Activated CD8-positive, alpha-beta memory T cell treated with anti-CD3 and anti-CD28 coated beads for 36 hours (primary cell): ENCODE results near the gene MAD1L1. TPM values are rescaled to one million over a fixed set of nuclear protein-coding genes. Genes with fewer than 3 reads are reported as not detected.
"Not testable (repeated sequence)": the region's sequence is repeated elsewhere in the genome, so short reads cannot be mapped to it uniquely, and the experiment has no call there.

Experiments
- CTCF ChIA-PET: fragments of 350-600 bp; sonication (Branson Sonifier 250); formaldehyde crosslinking; loops from one replicate; lab custom pipeline; 2021; ENCODE audit warnings: antibody characterized with exemption; lab: Charles Lee
- POLR2A ChIA-PET: fragments of 350-600 bp; sonication (Branson Sonifier 250); formaldehyde crosslinking; loops from one replicate; lab custom pipeline; 2021; ENCODE audit warnings: antibody characterized with exemption; lab: Charles Lee
- total RNA-seq, 2 experiments: library from RNA; stranded (reverse); gene quantifications; one replicate each; pipeline ENCODE4 v1.2.3, GENCODE V29; 2021

Gene MAD1L1
- total RNA-seq, 2 experiments from 2014 or later, result 39.4 to 40.8 TPM

DNA sequence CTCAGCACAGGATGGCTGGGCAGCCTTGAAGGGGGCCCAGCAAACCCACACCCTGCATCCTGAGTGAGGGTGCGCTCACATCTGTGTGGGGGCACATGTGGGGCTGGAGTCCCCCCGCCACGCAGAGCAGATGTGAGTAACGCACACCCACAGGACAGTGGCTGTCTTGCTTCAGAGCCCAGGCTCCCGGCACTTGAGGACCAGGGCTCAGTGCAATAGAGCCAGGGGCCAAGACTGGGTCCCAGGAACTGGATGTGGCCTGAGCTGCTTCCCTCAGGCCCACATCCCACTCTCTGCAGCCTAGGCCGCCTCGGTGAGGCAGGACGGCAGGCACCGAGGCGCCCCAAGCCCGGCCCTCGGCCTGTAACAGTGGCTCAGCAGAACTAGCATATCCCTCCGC, 159.9 kb downstream of the MAD1L1 start:
- CTCF ChIA-PET, result no interaction called here
- POLR2A ChIA-PET, result no interaction called here

- ChIA-PET CTCF (no interaction called here), POLR2A (no interaction called here)
These were observed 160.7 kb downstream of the MAD1L1 start for GRCh38 chr7:2072042-2072441.

DNA sequence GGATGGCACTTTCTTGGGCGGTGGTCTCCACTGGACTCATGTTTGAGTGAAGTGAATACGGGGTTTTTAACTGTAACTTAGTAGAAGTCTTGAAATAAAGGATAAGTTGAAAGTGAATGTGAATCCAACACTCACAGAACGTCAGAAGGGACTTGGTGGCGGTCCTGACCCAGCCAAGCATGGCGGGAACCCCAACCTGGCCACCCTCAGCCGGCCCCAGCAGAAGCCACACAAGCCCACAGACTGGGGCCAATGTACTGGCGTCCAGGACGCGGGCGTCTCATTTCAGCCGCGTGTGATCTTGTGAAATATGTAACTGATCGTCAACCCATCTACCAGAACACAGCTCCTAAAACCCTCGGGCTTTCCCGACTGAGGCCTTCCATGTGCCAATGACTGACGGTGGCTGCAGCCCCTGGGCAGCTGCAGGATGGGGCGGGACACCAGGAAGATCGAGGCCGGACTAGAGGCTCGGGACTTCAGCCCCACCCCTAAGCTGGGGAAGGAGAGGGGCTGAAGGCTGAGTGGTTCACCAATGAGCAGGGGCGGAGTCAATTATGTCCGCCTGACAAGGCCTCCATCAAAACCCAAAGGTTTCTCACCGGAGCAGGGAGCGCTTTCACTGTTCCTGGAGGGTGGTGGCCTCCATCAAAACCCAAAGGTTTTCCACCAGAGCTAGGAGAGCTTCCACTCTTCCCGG, 161.5 kb downstream of the MAD1L1 start:
- POLR2A ChIA-PET, result no interaction called here
- CTCF ChIA-PET, result no interaction called here

DNA sequence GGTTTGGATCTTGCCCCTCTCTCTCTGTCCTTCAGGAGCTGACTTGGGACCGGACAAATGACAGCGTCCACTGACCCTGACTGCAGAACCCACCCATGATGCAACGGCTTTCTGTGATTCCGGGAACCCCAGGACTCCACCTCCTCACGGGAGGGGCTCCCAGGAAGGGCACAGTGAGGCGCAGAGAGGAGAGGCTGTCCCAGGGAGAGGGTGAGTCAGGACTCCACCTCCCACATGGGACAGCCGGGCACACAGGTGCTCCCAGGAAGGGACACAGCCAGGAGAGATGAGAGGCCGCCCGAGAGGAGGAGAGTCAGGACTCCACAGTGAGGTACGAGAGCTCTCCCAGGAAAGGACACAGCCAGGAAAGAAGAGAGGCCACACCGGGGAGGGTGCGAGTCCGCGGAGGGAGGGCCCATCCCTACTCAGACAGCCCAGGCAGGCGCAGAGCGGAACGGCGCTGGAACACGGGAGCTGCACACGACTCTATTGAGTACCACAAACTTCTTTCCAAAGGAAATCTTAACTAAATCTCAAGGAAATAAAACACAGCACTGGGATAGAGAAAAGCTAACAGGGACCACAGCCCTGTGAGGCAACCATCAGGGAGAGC, 162.5 kb downstream of the MAD1L1 start:
- CTCF ChIA-PET, result no interaction called here
- POLR2A ChIA-PET, result interaction anchor here (0.6 kb wide), 1 partner anchor 380 kb away, joined by 3 read pairs; no protein-coding TSS in a partner anchor

DNA sequence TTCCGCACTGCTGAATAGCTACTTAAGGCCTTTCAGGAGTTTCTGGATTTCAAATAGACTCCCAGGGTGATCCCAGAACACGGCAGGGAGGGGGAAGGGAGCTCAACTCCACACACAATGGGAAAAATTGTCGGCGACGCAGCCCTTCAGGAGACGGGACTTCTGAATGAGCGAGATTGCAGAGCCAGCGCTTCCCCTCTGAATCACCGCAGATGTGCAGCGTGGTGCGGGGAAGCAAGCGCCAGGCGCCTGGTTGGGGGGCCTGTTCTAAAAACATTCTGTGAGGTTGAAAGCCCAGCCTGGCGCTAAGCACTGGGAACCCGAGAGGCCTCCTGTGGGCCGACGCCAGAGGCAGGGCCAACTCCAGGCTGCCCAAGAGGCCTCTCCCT, 163.3 kb downstream of the MAD1L1 start:
- POLR2A ChIA-PET, result no interaction called here
- CTCF ChIA-PET, result interaction anchor here (0.6 kb wide), 1 partner anchor 150 kb away, joined by 4 read pairs; no protein-coding TSS in a partner anchor

GRCh38 chr7:2068693-2069471, 163.9 kb downstream of the MAD1L1 start:
- ChIA-PET CTCF (interaction anchor here (0.6 kb wide), 1 partner anchor 150 kb away, joined by 4 read pairs; no protein-coding TSS in a partner anchor), POLR2A (no interaction called here)

DNA sequence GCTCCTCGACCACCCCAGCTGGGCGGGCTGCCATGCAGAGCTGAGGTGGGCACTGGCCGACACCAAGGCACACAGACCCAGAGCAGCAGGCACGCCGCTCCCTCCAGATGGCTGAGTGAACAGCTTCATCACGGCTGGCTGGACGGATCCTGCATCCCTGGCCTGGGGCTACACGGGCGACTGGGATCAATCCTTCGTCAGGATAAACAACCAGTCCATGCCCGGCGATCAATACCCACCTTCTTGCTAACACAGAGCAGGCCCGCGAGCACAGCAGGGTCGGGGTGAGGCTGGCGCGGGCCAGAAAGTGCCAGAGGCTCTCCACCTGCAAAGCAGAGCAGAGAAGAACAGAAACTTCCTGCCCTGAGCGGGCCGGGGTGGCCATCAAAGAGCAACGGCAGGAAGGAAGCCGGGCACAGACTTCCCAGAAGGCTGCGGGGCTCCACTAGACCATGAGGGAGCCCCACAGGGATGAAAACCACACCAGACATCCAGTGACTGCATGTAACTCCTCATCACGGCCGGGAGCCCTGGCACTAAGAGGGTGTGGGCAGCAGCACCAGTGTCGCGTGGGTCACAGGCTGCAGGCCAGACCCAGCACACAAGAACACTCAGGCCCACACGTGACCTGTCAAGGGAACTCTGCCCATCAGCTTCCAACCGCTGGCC, 166.4 kb downstream of the MAD1L1 start:
- POLR2A ChIA-PET, result no interaction called here
- CTCF ChIA-PET, result interaction anchor here (0.7 kb wide), 1 partner anchor 10 kb away, joined by 3 read pairs; no protein-coding TSS in a partner anchor

- ChIA-PET CTCF (interaction anchor here (0.7 kb wide), 1 partner anchor 9 kb away, joined by 3 read pairs; no protein-coding TSS in a partner anchor), POLR2A (no interaction called here)
These were observed 167.2 kb downstream of the MAD1L1 start for GRCh38 chr7:2065528-2065927.

DNA sequence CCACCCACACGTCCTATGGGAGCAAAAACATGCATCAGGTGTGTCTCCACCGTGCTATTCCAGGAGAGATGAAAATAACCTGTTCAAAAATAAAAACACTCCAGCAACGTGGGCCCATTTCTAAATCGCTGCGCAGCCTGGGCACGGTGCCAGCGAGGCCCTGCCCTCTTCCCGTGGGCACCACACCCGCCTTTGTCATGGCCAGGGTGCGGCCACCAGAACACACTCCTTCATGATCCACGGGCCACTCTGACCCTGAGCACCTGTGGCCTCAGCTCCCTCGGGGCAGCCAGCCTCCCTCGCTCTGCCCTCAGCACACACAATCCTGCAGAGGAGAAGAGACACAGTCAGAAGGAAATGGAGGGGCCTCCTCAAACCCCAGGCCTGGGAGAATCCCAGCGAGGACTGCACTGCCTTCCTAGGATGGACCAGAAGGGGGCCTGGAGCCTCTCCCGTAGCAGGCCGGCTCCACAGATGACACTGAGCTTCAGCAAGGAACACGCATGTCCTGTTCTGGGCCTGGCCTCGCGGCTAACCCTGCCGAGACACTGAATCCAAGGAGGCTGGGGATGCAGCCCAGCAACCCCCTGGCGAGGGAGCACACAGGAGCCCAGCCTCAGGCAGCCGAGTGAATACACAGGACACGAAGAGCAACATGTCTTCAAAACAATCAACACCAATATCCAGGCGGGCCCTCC, 169.0 kb downstream of the MAD1L1 start:
- ChIA-PET CTCF (interaction anchor here (0.6 kb wide), 1 partner anchor 507 kb away, joined by 5 read pairs; no protein-coding TSS in a partner anchor), POLR2A (no interaction called here)

DNA sequence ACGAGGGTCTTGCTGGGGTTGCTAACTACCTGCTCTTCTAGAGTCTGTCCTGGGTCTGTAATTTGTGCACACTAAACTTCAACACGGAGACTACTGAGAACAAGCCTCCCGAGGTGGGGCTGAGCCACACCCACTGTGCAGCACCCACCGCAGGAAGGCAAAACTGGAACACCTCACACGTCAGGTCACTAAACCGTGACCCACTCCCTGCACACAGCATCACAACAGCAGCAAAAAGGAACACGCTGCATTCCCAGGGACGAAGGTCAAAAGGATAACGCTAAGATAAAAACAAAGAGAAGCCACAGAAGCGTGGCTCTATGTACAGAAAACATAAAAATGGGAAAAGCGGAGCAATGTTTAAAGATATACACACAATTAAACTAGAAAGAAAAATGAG, 170.1 kb downstream of the MAD1L1 start:
- CTCF ChIA-PET, result no interaction called here
- POLR2A ChIA-PET, result no interaction called here

DNA sequence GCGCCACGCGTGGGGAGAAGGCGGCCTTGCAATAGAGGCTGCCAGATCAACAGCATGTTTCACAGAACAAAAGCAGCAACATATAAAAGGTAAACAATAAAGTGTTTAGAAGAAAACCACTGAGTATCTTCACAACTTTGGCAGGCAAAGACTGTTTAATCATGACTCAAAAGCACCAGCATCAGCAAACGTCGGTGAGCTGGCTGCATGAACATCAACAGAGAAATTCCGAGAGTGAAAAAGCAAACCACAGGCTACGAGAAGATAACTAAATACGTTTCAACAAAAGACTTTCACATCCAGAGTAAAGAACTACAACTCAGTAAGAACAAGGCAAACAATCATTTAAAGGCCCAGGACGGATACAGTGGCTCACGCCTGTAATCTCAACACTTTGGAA, 172.0 kb downstream of the MAD1L1 start:
- POLR2A ChIA-PET, result no interaction called here

DNA sequence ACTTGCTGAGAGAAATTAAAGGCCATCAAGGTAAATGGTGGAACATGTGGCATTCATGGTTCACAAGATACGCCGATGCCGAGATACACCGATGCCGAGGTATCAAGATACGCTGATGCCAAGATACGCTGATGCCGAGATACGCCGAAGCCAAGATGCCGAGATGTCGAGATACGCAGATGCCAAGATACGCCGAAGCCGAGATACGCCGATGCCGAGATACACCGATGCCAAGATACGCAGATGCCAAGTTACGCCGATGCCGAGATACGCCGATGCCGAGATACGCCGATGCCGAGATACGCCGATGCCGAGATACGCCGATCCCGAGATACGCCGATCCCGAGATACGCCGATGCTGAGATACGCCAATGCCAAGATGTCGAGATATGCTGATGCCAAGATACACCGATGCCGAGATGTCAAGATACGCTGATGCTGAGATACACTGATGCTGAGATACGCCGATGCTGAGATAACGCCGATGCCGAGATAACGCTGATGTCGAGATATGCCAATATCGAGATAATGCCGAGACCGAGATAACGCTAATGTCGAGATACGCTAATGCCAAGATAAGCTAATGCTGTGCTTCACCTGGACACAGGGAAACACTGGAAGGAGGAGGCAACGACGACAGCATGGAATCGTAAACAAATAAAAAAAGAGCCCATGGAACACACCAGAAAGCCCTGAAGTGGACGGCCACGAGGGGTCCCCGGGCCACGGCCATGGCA, 172.6 kb downstream of the MAD1L1 start:
- POLR2A ChIA-PET, result no interaction called here
- CTCF ChIA-PET, result no interaction called here

More for the DNA sequence above, 172.0 kb downstream of the MAD1L1 start:
- CTCF ChIA-PET, result no interaction called here

- POLR2A ChIA-PET, CTCF ChIA-PET: not testable (repeated sequence)
These were observed 174.5 kb downstream of the MAD1L1 start for GRCh38 chr7:2058246-2058645.

- ChIA-PET CTCF (interaction anchor here (1.0 kb wide), 1 partner anchor 10 kb away, joined by 3 read pairs; no protein-coding TSS in a partner anchor), POLR2A (interaction anchor here (0.6 kb wide), 1 partner anchor 415 kb away, joined by 4 read pairs; no protein-coding TSS in a partner anchor)
These were observed 176.8 kb downstream of the MAD1L1 start for GRCh38 chr7:2055956-2056355.

GRCh38 chr7:2054927-2055326, 177.8 kb downstream of the MAD1L1 start:
- CTCF ChIA-PET, result no interaction called here

GRCh38 chr7:2053395-2053794, 179.3 kb downstream of the MAD1L1 start:
- ChIA-PET CTCF (no interaction called here), POLR2A (no interaction called here)

More at GRCh38 chr7:2054927-2055326, 177.8 kb downstream of the MAD1L1 start:
- POLR2A ChIA-PET, result no interaction called here

- ChIA-PET CTCF (no interaction called here), POLR2A (no interaction called here)
These were observed 180.1 kb downstream of the MAD1L1 start for GRCh38 chr7:2052657-2053048.
